Activated B cell treated with CpG ODN at 0.5 μM for 24 hours (primary cell): ENCODE data around the gene KIRREL3. TPM values are rescaled to one million over a fixed set of nuclear protein-coding genes. Genes with fewer than 3 reads are reported as not detected.

Experiments used
- ATAC-seq: fragments of 200-7000 bp; cut with Tn5 transposase; one replicate; pipeline ENCODE4 v1.10.0; 2021; ENCODE audit warnings: low read depth, mild to moderate bottlenecking, moderate library complexity
- CTCF ChIA-PET: fragments of 350-600 bp; sonication (Branson Sonifier 250); formaldehyde crosslinking; loops from one replicate; lab custom pipeline; 2021; ENCODE audit warnings: antibody characterized with exemption; lab: Charles Lee
- POLR2A ChIA-PET: fragments of 350-600 bp; sonication (Branson Sonifier 250); formaldehyde crosslinking; loops from one replicate; lab custom pipeline; 2021; ENCODE audit warnings: antibody characterized with exemption; lab: Charles Lee
- DNase-seq: peaks from one replicate; pipeline ENCODE4 v3.0.0; 2022
- H3K27ac Mint-ChIP-seq: one replicate; pipeline ENCODE4 v1.8.0; 2020; ENCODE audit warnings: mixed read lengths
- H3K27me3 Mint-ChIP-seq: one replicate; pipeline ENCODE4 v1.8.0; 2021; ENCODE audit warnings: mixed read lengths
- H3K36me3 Mint-ChIP-seq: one replicate; pipeline ENCODE4 v1.8.0; 2021; ENCODE audit warnings: low read depth, mixed read lengths
- H3K4me1 Mint-ChIP-seq: one replicate; pipeline ENCODE4 v1.8.0; 2021; ENCODE audit warnings: mixed read lengths
- H3K4me3 Mint-ChIP-seq: one replicate; pipeline ENCODE4 v1.8.0; 2020; ENCODE audit warnings: mild to moderate bottlenecking, mixed read lengths
- H3K9me3 Mint-ChIP-seq: one replicate; pipeline ENCODE4 v1.8.0; 2020; ENCODE audit warnings: mixed read lengths
- intact Hi-C: fragments of 100-400 bp; cut with micrococcal nuclease; formaldehyde crosslinking; loops from one replicate; pipeline ENCODE4 v1.15.1; 2024
- total RNA-seq: library from RNA; stranded (reverse); gene quantifications from 2 replicates; pipeline ENCODE4 v1.2.3, GENCODE V29; 2022
- TF ChIP-seq, protein P1 (sequence below): fragments of 200-600 bp; IDR thresholded peaks from one replicate; pipeline ENCODE4 v1.8.0; 2022; ENCODE audit warnings: antibody characterized with exemption, mild to moderate bottlenecking

The KIRREL3 gene
- total RNA-seq, 1 donor from 2014 or later = not detected

DNA sequence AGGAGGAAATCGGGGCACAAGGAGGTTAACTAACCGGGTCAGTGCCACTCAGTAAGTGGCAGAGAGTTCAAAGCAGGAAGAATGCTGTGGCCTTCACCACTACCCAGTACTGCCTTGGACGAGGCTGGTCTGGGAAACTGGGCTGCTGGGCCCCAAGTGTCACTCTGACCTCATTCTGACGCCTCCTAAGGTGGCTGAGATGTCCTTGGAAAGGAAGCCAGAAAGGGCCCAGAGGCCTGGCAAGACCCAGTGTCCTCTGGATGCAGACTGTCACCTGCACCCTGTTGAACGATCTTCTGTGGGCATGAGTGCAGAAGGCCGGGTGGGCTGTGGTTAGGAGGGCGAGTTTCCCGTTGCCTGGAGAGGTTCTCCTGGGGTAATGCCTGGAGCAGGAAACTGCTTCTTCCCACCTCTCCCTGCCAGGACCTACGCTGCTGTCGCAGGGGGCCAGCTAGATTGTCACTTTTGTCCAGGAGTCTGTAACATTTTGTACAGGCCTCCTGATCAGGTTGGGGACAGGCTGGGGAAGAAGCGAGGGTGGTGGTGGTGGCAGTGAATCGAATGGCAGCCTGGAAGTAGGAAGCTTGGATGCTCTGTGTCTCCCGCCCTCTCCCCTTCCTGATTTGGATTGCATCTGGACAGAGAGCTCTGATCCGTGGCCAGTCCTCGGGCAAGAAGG, 540.0 kb downstream of the KIRREL3 start:
- ChIA-PET CTCF (no interaction called here), POLR2A (no interaction called here)
- Mint-ChIP-seq H3K27ac (no peak overlapping the region), H3K36me3 (no peaks in the 10 kb centered on the region), H3K4me1 (peaks cover 13% of the 10 kb centered on the region), H3K9me3 (no peaks in the 10 kb centered on the region), H3K4me3 (no peak overlapping the region), H3K27me3 (peaks cover 6% of the 10 kb centered on the region)
- DNase-seq (no peak), ATAC-seq (no peak)
- TF ChIP-seq, protein P1, sequence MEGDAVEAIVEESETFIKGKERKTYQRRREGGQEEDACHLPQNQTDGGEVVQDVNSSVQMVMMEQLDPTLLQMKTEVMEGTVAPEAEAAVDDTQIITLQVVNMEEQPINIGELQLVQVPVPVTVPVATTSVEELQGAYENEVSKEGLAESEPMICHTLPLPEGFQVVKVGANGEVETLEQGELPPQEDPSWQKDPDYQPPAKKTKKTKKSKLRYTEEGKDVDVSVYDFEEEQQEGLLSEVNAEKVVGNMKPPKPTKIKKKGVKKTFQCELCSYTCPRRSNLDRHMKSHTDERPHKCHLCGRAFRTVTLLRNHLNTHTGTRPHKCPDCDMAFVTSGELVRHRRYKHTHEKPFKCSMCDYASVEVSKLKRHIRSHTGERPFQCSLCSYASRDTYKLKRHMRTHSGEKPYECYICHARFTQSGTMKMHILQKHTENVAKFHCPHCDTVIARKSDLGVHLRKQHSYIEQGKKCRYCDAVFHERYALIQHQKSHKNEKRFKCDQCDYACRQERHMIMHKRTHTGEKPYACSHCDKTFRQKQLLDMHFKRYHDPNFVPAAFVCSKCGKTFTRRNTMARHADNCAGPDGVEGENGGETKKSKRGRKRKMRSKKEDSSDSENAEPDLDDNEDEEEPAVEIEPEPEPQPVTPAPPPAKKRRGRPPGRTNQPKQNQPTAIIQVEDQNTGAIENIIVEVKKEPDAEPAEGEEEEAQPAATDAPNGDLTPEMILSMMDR = no peak
- intact Hi-C loops = no loop called here

DNA sequence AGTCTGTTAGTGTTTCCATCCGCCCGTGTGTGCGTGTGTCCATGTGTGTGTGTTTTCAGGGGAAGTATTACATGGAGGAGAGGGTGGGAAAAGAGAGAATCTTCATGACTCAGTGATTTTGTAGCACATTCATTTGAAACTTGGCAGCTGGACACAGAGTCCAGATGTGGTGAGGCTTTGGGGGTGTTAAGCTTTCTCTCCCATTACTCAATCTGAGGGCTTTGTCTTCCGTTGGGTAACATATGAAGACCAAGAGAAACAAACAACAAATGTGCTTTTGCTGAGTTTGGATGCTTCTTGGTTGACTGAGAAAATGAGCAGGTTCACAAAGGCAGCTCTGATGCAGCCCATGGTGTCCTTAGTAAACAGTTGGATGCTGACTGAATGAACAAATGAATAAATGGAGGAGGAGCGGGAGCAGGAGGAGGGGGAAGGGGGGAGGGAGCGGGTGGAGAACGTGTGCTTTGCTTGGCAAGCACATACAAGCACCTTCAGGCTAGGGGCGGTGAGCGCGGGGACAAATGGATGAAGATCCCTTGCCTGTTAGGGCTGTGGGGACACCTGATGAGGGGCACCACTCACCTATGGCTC, 540.8 kb downstream of the KIRREL3 start:
- ChIA-PET CTCF (interaction anchor here (1.2 kb wide), 1 partner anchor 21 kb away, joined by 4 read pairs; no protein-coding TSS in a partner anchor), POLR2A (no interaction called here)
- peaks cover 6% of the 10 kb centered on the region for H3K27me3 Mint-ChIP-seq
- DNase-seq (no peak), ATAC-seq (no peak)
- peaks cover 6% of the 10 kb centered on the region for H3K4me1 Mint-ChIP-seq
- no peaks in the 10 kb centered on the region for H3K36me3 Mint-ChIP-seq
- intact Hi-C loops = no loop called here
- no peaks in the 10 kb centered on the region for H3K9me3 Mint-ChIP-seq
- TF ChIP-seq, protein P1 = no peak
- H3K27ac Mint-ChIP-seq = no peak overlapping the region
- H3K4me3 Mint-ChIP-seq = no peak overlapping the region

DNA sequence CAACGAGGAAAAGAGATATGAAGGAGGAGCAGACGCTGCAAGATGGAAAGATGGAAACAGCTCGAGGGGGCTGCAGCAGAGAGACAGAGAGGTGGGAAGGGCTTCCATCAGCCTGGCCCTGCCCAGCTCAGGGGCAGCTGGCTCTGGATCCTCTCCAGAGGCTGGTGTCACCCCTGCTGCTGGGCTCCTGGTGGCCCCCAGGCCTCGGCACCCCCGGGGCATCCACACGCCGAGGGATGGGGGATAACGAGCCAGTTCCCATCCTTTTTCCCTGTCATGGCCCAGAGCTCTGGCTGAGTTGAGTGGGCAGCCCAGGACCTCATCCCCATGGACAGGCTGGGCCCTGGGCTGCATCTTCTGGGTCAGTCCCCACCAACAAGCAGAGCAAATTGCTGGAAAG, 542.8 kb downstream of the KIRREL3 start:
- no peaks in the 10 kb centered on the region for H3K4me1 Mint-ChIP-seq
- no peaks in the 10 kb centered on the region for H3K9me3 Mint-ChIP-seq
- DNase-seq (no peak), ATAC-seq (no peak)
- ChIA-PET POLR2A (no interaction called here), CTCF (no interaction called here)
- intact Hi-C loops = no loop called here
- peaks cover 6% of the 10 kb centered on the region for H3K27me3 Mint-ChIP-seq
- H3K4me3 Mint-ChIP-seq = no peak overlapping the region
- H3K36me3 Mint-ChIP-seq = no peaks in the 10 kb centered on the region
- H3K27ac Mint-ChIP-seq = no peak overlapping the region
- TF ChIP-seq, protein P1 = no peak

DNA sequence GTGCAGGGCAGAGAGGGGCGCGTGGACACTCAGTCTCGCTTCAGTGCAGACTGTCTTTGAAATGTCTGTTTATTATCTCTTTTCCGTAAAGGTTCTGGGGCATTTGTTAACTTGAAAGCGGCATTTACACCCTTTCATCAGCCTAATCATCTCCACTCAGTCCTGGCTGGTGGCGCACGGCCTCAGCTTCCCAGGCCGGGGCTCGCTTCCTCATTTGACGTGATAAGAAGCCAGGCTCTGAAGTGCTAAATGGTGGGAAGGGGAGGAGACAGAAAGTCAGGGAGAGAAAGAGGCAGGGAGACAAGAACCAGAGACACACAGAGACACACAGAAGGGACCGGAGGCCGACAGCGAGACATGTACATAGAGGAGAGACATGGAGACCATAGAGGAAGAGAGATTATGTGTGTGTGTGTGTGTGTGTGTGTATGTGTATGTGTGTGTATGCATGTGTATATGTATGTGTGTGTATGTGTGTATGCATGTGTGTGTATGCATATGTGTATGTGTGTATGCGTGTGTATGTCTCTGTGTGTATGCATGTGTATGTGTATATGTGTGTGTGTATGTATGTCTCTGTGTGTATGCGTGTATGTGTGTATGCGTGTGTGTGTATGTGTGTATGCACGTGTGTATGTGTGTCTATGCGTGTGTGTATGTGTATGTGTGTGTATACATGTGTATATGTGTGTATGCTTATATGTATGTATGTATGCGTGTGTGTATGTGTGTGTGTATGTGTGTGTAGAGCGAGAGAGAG, 543.6 kb downstream of the KIRREL3 start:
- ATAC-seq = no peak
- H3K4me1 Mint-ChIP-seq = no peaks in the 10 kb centered on the region
- H3K4me3 Mint-ChIP-seq = no peak overlapping the region
- no peak for DNase-seq
- peaks cover 6% of the 10 kb centered on the region for H3K27me3 Mint-ChIP-seq
- no peak overlapping the region for H3K27ac Mint-ChIP-seq
- ChIA-PET CTCF (no interaction called here), POLR2A (no interaction called here)
- intact Hi-C loops = no loop called here
- no peaks in the 10 kb centered on the region for H3K9me3 Mint-ChIP-seq
- TF ChIP-seq, protein P1 = no peak
- H3K36me3 Mint-ChIP-seq = no peaks in the 10 kb centered on the region

DNA sequence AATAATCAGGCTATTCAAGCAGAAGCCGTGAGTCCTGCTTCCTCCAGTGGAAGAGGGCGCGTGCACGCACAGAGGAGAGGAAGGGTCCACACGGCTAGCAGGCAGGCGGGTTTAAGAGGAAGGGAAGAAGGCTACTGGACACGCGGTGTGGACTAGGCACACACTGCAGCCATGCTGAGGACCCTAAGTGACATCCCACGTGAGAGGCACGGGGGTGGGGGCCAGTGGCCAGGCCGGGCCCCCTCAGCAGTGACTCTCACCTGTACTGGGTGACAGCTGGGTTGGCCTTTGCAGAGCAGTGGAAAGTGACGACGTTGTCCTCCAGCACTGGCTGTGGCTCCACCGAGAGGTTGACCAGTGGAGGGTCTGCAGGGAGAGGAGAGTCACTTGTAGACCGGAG, 544.5 kb downstream of the KIRREL3 start:
- Mint-ChIP-seq H3K9me3 (peaks cover 2% of the 10 kb centered on the region), H3K27me3 (peaks cover 4% of the 10 kb centered on the region), H3K4me3 (no peak overlapping the region), H3K4me1 (no peaks in the 10 kb centered on the region), H3K27ac (no peak overlapping the region), H3K36me3 (no peaks in the 10 kb centered on the region)
- ATAC-seq = no peak
- CTCF ChIA-PET = no interaction called here
- TF ChIP-seq, protein P1 = no peak
- POLR2A ChIA-PET = no interaction called here
- intact Hi-C loops = no loop called here
- DNase-seq = no peak
